BE2C (cell line): ENCODE results near the gene FREM1.

Source experiments
- DNase-seq: peaks from one replicate; pipeline ENCODE4 v3.0.0-alpha.2; 2020
- H3K27me3 ChIP-seq: fragments of 250-450 bp; sonication (Bioruptor Pico); 2 replicates; pipeline ENCODE4 v1.5.1; 2020; ENCODE audit warnings: mild to moderate bottlenecking
- H3K36me3 ChIP-seq: fragments of 250-450 bp; sonication (Bioruptor Pico); 2 replicates; pipeline ENCODE4 v1.5.1; 2020; ENCODE audit warnings: mild to moderate bottlenecking
- H3K4me1 ChIP-seq: fragments of 250-450 bp; sonication (Bioruptor Pico); 2 replicates; pipeline ENCODE4 v1.5.1; 2020
- H3K4me3 ChIP-seq: 2 replicates; pipeline ENCODE4 v1.5.1; 2011; ENCODE audit warnings: low read depth, low read length
- H3K9me3 ChIP-seq: fragments of 250-450 bp; sonication (Bioruptor Pico); 2 replicates; pipeline ENCODE4 v1.5.1; 2020
- TF ChIP-seq, protein P1 (sequence below): IDR thresholded peaks from 2 replicates; pipeline ENCODE4 v1.5.1; 2012; ENCODE audit warnings: mild to moderate bottlenecking, low read depth, low read length

FREM1 gene

DNA sequence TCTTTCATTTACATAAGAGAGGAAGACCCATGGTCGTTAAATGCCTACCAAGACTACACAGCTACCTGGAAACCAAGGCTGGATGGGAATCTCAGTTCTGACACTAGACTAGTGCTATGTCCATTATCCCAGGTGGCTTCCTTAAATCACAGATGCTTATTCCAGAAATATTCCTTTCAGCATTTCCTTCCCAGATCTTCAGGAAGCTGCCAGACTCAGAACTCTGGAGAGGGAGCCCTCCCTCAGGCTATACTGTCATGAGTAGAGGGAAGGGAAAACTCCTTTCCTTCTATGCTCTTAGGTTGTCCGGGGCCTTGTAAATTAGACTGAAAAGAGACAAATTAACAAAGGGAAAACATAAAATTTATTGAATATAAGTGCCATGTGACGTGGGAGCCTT, 20.8 kb downstream of the FREM1 start:
- TF ChIP-seq, protein P1, sequence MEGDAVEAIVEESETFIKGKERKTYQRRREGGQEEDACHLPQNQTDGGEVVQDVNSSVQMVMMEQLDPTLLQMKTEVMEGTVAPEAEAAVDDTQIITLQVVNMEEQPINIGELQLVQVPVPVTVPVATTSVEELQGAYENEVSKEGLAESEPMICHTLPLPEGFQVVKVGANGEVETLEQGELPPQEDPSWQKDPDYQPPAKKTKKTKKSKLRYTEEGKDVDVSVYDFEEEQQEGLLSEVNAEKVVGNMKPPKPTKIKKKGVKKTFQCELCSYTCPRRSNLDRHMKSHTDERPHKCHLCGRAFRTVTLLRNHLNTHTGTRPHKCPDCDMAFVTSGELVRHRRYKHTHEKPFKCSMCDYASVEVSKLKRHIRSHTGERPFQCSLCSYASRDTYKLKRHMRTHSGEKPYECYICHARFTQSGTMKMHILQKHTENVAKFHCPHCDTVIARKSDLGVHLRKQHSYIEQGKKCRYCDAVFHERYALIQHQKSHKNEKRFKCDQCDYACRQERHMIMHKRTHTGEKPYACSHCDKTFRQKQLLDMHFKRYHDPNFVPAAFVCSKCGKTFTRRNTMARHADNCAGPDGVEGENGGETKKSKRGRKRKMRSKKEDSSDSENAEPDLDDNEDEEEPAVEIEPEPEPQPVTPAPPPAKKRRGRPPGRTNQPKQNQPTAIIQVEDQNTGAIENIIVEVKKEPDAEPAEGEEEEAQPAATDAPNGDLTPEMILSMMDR, result no peak
- no peak overlapping the region for H3K4me3 ChIP-seq
- no peaks in the 10 kb centered on the region for H3K27me3 ChIP-seq
- no peaks in the 10 kb centered on the region for H3K4me1 ChIP-seq
- H3K9me3 ChIP-seq, result no peaks in the 10 kb centered on the region
- DNase-seq, result no peak
- no peaks in the 10 kb centered on the region for H3K36me3 ChIP-seq

DNA sequence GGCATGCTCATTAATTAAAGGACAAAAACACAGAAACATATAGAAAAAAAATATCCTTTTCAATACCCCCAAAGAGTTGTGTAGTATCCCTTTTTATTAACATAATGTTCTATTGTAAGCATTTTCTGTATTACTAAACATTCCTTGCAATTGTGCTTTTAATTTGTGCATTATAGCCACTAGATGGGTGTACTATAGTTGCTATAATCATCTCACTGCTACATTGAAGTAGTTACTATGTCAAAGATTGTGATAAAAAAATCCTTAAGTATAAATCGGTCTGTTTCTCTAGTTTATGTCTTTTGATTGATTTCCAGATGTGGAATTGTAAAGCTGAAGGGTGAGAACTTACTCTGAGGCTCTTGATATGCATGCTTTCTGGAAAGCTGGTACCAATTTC, 21.4 kb downstream of the FREM1 start:
- H3K36me3 ChIP-seq, result no peaks in the 10 kb centered on the region
- no peak for DNase-seq
- TF ChIP-seq, protein P1, result no peak
- no peaks in the 10 kb centered on the region for H3K9me3 ChIP-seq
- H3K4me3 ChIP-seq, result no peak overlapping the region
- no peaks in the 10 kb centered on the region for H3K27me3 ChIP-seq
- no peaks in the 10 kb centered on the region for H3K4me1 ChIP-seq

DNA sequence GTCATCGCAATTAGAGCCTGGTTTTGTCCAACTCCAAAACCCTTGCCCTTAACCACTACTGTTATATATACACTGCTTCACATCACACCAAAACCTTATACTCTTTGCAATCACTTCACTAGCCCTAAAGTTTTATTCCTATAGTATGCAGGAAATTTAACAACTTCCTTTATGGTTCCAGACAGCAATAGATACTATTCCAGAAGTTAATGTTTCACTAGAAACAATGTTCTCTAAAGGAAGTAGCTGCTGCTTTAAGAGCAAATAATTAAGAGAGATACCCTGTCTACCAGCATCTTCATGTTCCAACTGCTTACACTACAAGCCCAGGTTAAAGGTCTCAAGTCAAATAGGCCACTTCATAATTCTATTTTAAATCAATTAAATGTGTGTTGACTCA, 22.0 kb downstream of the FREM1 start:
- H3K4me1 ChIP-seq, result no peaks in the 10 kb centered on the region
- TF ChIP-seq, protein P1, result no peak
- DNase-seq, result no peak

DNA sequence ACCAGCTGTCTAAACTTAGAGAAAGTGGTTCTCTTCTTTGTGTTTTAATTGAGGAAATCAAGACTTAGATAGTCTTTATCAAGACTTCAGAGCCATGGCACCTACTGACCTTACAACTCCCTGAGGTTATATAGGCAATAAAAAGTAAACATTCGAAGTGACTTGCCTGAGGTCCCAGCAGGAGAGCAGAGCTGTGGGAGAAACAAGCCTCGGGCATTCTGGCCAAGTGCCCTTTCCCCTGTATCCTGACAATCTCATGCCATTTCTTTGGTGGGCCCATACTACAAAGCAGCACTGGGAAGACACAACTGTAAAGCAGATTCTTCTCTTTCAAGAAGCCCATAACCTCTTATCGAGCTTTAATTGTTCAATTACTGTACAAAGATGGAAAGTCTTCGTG, 23.1 kb downstream of the FREM1 start:
- H3K36me3 ChIP-seq, result no peaks in the 10 kb centered on the region
- H3K4me1 ChIP-seq, result no peaks in the 10 kb centered on the region
- TF ChIP-seq, protein P1, result no peak
- no peak overlapping the region for H3K4me3 ChIP-seq
- peak; percentile 43 for DNase-seq
- H3K27me3 ChIP-seq, result no peaks in the 10 kb centered on the region
- H3K9me3 ChIP-seq, result no peaks in the 10 kb centered on the region

More for the DNA sequence above, 22.0 kb downstream of the FREM1 start:
- Histone ChIP-seq H3K9me3 (no peaks in the 10 kb centered on the region), H3K27me3 (no peaks in the 10 kb centered on the region), H3K36me3 (no peaks in the 10 kb centered on the region), H3K4me3 (no peak overlapping the region)

DNA sequence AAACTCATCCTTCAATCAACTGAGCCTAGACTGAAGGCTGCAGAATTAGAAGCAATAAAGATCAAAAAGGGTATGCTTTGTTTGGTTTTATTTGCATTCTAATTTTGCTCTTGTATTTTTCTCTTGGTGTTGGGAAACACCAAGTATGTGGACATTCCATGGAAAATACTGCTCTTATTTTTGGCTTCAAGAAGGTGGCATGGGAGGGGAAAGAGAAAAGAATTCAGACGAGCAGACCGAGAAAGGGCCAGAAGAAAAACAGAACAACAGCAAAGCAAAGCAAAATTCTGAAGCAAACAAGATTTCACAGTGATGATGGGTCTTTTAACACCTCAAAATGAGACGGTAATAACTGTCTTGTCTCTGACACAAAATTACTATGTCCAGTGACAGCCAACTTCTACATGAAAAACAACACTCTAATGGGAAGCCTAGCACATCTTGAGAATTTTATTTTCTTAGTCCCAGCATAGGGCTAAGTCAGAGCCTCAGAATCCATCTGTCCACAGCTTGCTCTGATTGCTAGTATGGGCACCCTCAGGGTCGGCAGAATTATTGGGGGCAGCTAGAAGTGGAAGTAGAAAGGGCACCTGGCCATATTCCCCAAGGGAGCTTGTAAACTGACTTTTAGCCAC, 26.8 kb downstream of the FREM1 start:
- Histone ChIP-seq H3K4me3 (no peak overlapping the region), H3K36me3 (no peaks in the 10 kb centered on the region), H3K27me3 (no peaks in the 10 kb centered on the region), H3K9me3 (no peaks in the 10 kb centered on the region), H3K4me1 (no peaks in the 10 kb centered on the region)
- no peak for DNase-seq
- TF ChIP-seq, protein P1, result no peak

DNA sequence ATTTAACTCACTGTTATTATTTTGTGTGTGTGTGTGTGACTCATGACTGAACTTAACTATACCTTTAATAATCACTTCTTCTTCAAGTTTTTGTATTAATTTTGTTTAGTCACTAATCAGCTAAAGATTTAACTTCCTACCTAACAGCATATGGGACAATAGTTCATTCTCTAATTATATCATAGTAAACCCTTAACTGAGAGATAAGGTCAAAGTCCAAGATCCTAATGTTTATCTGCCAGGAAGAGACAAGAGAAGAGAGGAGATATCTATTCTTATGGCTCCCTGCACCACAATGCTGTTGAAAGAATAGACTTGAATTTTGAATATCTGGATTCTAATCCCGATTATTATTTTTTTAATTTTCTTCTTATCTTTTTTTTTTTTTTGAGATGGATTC, 28.1 kb downstream of the FREM1 start:
- DNase-seq, result no peak
- Histone ChIP-seq H3K27me3 (no peaks in the 10 kb centered on the region), H3K4me3 (no peak overlapping the region), H3K4me1 (no peaks in the 10 kb centered on the region), H3K9me3 (no peaks in the 10 kb centered on the region), H3K36me3 (no peaks in the 10 kb centered on the region)
- TF ChIP-seq, protein P1, result no peak
